ENCODE data around the gene SLC16A12.

DNA sequence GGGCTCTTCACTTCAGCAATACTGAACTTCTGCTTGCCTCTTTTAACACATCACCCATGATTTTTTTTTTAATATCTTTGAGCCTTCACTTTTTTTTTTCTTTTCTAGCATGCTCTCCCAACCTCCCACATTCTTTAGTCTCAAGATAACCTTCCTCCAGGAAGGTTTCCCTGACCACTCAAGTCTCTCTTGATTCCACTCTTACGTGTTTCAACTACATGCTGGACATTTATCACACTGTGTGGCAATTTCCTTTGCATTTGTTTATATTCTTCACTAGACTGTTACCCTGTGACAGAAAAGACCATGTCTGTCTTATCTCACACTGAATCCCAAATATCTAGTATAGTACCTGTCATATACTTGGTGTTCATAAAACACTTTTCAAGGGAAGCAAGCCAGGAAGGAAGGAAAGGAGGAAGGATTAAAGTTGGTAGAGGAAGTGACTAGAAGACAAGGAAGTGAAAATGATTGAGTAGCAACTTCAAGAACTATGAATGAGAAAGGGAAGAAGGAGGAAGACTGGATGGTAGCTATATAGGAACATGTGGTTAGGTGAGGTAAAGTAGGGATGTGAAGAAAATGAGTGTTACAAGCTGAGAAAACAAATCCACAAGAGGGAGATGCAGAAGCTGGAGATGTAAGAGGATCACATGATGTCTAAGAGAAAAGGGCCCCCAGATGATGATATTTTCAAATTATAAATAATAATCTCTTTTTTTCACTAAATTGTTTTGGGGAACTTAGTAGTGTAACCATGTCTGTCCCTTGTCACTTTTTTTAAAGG, 80.6 kb downstream of the SLC16A12 start:
- TF ChIP-seq ZNF184 (tag by site-specific recombination; IDR thresholded peaks at IDR 0.05) (no peak), ZNF433 (tag by site-specific recombination; IDR thresholded peaks at IDR 0.05; ENCODE audit: low read depth) (no peak), ZBTB17 (tag by site-specific recombination; IDR thresholded peaks at IDR 0.05) (no peak), ZNF19 (tag by site-specific recombination; IDR thresholded peaks at IDR 0.05; ENCODE audit: low read depth) (no peak)
- TF ChIP-seq, protein P1, sequence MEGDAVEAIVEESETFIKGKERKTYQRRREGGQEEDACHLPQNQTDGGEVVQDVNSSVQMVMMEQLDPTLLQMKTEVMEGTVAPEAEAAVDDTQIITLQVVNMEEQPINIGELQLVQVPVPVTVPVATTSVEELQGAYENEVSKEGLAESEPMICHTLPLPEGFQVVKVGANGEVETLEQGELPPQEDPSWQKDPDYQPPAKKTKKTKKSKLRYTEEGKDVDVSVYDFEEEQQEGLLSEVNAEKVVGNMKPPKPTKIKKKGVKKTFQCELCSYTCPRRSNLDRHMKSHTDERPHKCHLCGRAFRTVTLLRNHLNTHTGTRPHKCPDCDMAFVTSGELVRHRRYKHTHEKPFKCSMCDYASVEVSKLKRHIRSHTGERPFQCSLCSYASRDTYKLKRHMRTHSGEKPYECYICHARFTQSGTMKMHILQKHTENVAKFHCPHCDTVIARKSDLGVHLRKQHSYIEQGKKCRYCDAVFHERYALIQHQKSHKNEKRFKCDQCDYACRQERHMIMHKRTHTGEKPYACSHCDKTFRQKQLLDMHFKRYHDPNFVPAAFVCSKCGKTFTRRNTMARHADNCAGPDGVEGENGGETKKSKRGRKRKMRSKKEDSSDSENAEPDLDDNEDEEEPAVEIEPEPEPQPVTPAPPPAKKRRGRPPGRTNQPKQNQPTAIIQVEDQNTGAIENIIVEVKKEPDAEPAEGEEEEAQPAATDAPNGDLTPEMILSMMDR (tag by site-specific recombination; IDR thresholded peaks at IDR 0.05), result no peak
- TF ChIP-seq, protein P2, sequence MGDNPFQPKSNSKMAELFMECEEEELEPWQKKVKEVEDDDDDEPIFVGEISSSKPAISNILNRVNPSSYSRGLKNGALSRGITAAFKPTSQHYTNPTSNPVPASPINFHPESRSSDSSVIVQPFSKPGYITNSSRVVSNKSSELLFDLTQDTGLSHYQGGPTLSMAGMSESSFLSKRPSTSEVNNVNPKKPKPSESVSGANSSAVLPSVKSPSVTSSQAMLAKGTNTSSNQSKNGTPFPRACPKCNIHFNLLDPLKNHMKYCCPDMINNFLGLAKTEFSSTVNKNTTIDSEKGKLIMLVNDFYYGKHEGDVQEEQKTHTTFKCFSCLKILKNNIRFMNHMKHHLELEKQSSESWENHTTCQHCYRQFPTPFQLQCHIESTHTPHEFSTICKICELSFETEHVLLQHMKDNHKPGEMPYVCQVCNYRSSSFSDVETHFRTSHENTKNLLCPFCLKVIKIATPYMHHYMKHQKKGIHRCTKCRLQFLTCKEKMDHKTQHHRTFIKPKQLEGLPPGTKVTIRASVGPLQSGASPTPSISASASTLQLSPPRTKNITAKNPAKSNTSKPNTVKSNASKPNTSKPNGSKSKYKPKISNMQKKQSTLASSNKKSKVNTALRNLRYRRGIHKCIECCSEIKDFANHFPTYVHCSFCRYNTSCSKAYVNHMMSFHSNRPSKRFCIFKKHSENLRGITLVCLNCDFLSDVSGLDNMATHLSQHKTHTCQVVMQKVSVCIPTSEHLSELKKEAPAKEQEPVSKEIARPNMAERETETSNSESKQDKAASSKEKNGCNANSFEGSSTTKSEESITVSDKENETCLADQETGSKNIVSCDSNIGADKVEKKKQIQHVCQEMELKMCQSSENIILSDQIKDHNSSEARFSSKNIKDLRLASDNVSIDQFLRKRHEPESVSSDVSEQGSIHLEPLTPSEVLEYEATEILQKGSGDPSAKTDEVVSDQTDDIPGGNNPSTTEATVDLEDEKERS (tag by site-specific recombination; IDR thresholded peaks at IDR 0.05), result no peak
- TF ChIP-seq, protein P3, sequence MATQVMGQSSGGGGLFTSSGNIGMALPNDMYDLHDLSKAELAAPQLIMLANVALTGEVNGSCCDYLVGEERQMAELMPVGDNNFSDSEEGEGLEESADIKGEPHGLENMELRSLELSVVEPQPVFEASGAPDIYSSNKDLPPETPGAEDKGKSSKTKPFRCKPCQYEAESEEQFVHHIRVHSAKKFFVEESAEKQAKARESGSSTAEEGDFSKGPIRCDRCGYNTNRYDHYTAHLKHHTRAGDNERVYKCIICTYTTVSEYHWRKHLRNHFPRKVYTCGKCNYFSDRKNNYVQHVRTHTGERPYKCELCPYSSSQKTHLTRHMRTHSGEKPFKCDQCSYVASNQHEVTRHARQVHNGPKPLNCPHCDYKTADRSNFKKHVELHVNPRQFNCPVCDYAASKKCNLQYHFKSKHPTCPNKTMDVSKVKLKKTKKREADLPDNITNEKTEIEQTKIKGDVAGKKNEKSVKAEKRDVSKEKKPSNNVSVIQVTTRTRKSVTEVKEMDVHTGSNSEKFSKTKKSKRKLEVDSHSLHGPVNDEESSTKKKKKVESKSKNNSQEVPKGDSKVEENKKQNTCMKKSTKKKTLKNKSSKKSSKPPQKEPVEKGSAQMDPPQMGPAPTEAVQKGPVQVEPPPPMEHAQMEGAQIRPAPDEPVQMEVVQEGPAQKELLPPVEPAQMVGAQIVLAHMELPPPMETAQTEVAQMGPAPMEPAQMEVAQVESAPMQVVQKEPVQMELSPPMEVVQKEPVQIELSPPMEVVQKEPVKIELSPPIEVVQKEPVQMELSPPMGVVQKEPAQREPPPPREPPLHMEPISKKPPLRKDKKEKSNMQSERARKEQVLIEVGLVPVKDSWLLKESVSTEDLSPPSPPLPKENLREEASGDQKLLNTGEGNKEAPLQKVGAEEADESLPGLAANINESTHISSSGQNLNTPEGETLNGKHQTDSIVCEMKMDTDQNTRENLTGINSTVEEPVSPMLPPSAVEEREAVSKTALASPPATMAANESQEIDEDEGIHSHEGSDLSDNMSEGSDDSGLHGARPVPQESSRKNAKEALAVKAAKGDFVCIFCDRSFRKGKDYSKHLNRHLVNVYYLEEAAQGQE (tag by site-specific recombination; IDR thresholded peaks at IDR 0.05), result no peak
- TF ChIP-seq, protein P4, sequence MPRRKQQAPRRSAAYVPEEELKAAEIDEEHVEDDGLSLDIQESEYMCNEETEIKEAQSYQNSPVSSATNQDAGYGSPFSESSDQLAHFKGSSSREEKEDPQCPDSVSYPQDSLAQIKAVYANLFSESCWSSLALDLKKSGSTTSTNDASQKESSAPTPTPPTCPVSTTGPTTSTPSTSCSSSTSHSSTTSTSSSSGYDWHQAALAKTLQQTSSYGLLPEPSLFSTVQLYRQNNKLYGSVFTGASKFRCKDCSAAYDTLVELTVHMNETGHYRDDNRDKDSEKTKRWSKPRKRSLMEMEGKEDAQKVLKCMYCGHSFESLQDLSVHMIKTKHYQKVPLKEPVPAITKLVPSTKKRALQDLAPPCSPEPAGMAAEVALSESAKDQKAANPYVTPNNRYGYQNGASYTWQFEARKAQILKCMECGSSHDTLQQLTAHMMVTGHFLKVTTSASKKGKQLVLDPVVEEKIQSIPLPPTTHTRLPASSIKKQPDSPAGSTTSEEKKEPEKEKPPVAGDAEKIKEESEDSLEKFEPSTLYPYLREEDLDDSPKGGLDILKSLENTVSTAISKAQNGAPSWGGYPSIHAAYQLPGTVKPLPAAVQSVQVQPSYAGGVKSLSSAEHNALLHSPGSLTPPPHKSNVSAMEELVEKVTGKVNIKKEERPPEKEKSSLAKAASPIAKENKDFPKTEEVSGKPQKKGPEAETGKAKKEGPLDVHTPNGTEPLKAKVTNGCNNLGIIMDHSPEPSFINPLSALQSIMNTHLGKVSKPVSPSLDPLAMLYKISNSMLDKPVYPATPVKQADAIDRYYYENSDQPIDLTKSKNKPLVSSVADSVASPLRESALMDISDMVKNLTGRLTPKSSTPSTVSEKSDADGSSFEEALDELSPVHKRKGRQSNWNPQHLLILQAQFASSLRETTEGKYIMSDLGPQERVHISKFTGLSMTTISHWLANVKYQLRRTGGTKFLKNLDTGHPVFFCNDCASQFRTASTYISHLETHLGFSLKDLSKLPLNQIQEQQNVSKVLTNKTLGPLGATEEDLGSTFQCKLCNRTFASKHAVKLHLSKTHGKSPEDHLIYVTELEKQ (tag by site-specific recombination; IDR thresholded peaks at IDR 0.05; ENCODE audit: borderline replicate concordance), result no peak
